HPDE6-E6E7 (cell line): ENCODE measurements around the gene MAD1L1.
"Not testable (repeated sequence)": the region's sequence is repeated elsewhere in the genome, so short reads cannot be mapped to it uniquely, and the experiment has no call there.

Source experiments
- DNase-seq: peaks from one replicate; pipeline ENCODE4 v3.0.0; 2011; ENCODE audit warnings: missing footprints; ENCODE audit errors: extremely low spot score

The MAD1L1 gene

GRCh38 chr7:1817061-1817712 is 415.6 kb downstream of the MAD1L1 start:
- no peak for DNase-seq

- DNase-seq = not testable (repeated sequence)
Observed at GRCh38 chr7:1816451-1816850, 416.3 kb downstream of the MAD1L1 start.

GRCh38 chr7:1815551-1816281 is 417.0 kb downstream of the MAD1L1 start:
- DNase-seq = not testable (repeated sequence)

GRCh38 chr7:1815051-1815481 is 417.7 kb downstream of the MAD1L1 start:
- no peak for DNase-seq

GRCh38 chr7:1814089-1814811 is 418.5 kb downstream of the MAD1L1 start:
- no peak for DNase-seq

- DNase-seq = no peak
Observed at GRCh38 chr7:1813394-1814088, 419.2 kb downstream of the MAD1L1 start.

GRCh38 chr7:1812509-1813393 is 420.0 kb downstream of the MAD1L1 start:
- DNase-seq = peak; percentile 66

- no peak for DNase-seq
Observed at GRCh38 chr7:1811850-1812508, 420.8 kb downstream of the MAD1L1 start.

- no peak for DNase-seq
Observed at GRCh38 chr7:1810961-1811849, 421.5 kb downstream of the MAD1L1 start.

- no peak for DNase-seq
Observed at GRCh38 chr7:1810521-1810920, 422.2 kb downstream of the MAD1L1 start.

- no peak for DNase-seq
Observed at GRCh38 chr7:1809601-1810258, 423.0 kb downstream of the MAD1L1 start.

GRCh38 chr7:1809070-1809469 is 423.7 kb downstream of the MAD1L1 start:
- no peak for DNase-seq

- no peak for DNase-seq
Observed at GRCh38 chr7:1807821-1808600, 424.7 kb downstream of the MAD1L1 start.

GRCh38 chr7:1806354-1806753 is 426.4 kb downstream of the MAD1L1 start:
- no peak for DNase-seq

GRCh38 chr7:1804310-1804709 is 428.4 kb downstream of the MAD1L1 start:
- no peak for DNase-seq

- no peak for DNase-seq
Observed at GRCh38 chr7:1802899-1803298, 429.8 kb downstream of the MAD1L1 start.

GRCh38 chr7:1800902-1801301 is 431.8 kb downstream of the MAD1L1 start:
- DNase-seq = no peak

- DNase-seq = no peak
Observed at GRCh38 chr7:1798191-1798590, 434.6 kb downstream of the MAD1L1 start.
